GM12872 (cell line): Measurements from ENCODE around the gene ADCY4.

Experiments
- TF ChIP-seq, protein P1 (sequence below): IDR thresholded peaks from 3 replicates; pipeline ENCODE4 v1.5.1; 2011; ENCODE audit warnings: low read depth, mild to moderate bottlenecking, low read length, moderate library complexity; ENCODE audit not compliant: insufficient read depth

The ADCY4 gene

DNA sequence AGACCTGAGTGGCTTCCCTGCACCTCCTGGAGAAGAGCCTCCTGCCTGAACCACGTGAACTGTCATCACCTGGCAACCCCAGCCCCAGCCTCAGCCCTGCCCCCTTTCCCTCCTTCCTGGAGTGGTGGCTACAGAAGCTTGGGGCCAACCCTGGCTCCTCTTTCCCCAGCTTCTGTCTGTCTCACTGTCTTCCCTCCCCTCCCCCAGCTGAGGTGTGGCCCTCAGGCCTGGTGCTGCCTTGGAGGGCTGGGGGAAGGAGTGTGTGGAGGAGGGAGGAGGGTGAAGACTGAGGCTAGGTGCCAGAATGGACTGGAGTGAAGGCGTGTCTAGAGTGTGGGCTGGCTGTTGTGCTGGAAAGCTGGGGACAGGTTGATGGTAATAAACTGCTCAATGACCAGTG, 42.8 kb upstream of the ADCY4 start:
- TF ChIP-seq, protein P1, sequence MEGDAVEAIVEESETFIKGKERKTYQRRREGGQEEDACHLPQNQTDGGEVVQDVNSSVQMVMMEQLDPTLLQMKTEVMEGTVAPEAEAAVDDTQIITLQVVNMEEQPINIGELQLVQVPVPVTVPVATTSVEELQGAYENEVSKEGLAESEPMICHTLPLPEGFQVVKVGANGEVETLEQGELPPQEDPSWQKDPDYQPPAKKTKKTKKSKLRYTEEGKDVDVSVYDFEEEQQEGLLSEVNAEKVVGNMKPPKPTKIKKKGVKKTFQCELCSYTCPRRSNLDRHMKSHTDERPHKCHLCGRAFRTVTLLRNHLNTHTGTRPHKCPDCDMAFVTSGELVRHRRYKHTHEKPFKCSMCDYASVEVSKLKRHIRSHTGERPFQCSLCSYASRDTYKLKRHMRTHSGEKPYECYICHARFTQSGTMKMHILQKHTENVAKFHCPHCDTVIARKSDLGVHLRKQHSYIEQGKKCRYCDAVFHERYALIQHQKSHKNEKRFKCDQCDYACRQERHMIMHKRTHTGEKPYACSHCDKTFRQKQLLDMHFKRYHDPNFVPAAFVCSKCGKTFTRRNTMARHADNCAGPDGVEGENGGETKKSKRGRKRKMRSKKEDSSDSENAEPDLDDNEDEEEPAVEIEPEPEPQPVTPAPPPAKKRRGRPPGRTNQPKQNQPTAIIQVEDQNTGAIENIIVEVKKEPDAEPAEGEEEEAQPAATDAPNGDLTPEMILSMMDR, result no peak

DNA sequence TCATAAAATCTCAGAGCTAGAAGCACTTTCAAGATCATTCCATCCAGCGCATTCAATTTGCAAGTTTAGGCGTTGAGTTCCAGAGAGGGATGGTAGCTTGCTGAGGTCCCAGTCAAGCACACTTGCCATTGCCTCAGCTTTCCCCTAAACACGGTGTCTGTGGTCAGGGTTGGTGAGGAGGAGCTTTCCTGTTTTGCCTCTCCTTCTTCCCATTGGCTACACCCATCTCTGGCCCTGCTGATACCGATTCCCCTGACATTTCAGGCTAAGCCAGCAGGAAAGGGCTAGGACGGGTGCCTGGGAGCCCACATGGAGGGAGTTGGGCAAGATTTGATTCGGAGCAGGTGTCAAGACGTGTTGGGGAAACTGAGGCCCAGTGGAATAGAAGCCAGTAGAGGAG, 42.3 kb upstream of the ADCY4 start:
- TF ChIP-seq, protein P1, result no peak

DNA sequence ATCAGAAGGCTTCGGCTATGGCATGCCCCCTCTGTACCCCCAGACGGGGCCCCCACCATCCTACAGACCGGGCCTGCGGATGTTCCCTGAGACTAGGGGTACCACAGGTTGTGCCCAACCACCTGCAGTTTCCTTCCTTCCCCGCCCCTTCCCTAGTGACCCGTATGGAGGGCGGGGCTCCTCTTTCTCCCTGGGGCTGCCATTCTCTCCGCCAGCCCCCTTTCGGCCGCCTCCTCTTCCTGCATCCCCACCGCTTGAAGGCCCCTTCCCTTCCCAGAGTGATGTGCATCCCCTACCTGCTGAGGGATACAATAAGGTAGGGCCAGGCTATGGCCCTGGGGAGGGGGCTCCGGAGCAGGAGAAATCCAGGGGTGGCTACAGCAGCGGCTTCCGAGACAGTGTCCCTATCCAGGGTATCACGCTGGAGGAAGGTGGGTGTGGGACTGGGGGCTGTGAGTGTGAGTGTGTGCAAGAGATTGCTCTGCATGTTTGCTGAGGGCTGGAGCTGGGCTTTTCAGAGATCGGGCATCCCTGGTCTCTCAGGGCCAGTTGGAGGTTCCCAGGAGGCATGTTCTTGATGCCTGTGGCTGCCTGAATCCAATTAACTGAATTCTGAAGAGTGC, 41.7 kb upstream of the ADCY4 start:
- TF ChIP-seq, protein P1, result no peak

DNA sequence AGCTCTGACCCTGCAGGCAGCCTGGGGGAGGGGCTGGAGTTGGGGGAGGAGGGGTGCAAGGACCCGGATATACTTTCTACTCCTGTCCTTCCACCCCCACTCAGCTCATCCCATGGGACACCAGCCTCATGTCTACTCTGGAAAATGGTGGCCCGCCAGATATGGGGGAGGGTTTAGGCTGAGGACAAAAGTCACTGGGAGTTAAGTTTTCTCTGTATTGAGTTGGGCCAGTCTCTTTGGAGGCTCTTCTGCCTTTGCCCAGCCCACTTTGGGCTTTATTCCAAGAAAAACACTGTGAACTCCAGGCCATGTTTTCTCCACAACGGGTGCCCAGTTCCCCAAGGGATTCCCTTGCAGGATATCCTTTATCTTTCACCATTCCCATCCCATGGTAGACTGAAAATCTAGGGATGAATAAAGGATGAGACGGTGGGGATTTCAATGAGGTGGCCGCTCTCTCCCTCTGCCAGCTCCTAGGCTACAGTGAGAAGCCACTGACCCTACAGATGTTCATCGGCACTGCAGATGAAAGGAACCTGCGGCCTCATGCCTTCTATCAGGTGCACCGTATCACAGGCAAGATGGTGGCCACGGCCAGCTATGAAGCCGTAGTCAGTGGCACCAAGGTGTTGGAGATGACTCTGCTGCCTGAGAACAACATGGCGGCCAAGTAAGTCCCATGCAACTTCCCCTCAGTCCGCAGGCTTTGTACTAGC, 38.0 kb upstream of the ADCY4 start:
- TF ChIP-seq, protein P1, result no peak

DNA sequence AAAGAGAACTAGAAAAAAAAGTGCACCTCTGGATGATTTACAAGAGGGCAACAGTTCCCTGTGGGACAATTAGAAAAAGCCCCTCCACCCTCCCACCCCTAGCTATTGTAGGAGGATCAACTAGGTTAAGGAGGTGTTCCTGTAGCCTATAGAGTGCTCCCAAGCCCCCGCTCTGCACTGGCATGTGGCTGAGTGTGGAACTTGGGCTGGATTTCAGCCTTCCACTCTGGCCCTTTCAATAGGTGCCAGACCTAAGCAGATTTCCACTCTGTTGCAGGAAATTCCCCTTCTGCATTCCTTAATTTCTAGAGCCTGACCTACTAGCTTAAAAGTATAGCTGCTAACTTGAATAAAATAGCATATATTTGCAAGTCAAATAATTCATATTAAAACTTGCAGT, 35.9 kb upstream of the ADCY4 start:
- TF ChIP-seq, protein P1, result no peak

DNA sequence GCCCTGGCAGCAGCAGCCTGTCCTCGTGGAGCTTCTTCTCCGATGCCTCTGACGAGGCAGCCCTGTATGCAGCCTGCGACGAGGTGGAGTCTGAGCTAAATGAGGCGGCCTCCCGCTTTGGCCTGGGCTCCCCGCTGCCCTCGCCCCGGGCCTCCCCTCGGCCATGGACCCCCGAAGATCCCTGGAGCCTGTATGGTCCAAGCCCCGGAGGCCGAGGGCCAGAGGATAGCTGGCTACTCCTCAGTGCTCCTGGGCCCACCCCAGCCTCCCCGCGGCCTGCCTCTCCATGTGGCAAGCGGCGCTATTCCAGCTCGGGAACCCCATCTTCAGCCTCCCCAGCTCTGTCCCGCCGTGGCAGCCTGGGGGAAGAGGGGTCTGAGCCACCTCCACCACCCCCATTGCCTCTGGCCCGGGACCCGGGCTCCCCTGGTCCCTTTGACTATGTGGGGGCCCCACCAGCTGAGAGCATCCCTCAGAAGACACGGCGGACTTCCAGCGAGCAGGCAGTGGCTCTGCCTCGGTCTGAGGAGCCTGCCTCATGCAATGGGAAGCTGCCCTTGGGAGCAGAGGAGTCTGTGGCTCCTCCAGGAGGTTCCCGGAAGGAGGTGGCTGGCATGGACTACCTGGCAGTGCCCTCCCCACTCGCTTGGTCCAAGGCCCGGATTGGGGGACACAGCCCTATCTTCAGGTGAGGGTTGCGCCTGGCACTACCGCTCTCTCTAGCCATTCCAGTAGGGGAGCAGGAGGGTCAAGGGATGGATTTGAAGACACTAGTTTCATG, 35.2 kb upstream of the ADCY4 start:
- TF ChIP-seq, protein P1, result no peak

DNA sequence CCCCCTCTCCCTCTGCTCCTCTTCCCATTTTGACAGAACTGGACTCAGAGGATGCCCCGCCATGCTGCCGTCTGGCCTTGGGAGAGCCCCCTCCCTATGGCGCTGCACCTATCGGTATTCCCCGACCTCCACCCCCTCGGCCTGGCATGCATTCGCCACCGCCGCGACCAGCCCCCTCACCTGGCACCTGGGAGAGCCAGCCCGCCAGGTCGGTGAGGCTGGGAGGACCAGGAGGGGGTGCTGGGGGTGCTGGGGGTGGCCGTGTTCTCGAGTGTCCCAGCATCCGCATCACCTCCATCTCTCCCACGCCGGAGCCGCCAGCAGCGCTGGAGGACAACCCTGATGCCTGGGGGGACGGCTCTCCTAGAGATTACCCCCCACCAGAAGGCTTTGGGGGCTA, 34.6 kb upstream of the ADCY4 start:
- TF ChIP-seq, protein P1, result no peak
